ENCODE results near the gene PTPRE.

DNA sequence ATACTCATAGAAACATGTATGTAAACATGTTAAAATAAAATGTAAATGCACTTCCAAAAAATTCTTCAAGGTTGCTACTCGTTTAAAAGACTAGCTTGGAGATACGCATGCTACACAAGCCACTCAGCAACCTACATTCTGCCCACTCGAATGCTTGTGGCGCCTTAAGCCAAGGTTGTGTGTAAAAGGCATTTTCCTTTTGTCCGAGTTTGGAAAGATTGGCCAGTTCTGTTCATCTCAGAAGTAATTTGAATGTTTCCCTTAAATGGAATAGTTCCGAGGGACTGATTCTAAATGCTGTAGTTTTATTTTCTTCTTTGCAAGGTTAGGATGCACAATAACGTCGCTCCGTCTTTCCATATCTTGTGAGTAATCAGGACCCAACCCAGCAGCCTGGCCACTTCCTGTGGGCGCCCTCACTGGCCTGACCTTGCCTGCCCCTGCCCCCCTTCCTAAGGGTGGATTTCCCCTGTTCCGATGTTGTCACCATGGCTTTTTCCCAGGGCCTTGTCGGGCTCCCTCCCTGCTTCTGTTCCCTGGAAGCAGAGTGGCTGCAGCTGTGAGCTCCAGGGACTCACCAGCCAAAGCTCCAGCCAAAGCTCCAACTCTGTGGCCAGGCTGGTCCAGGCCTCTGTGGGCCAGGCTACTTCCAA is 70.6 kb downstream of the PTPRE start:
- TF ChIP-seq, protein P1, sequence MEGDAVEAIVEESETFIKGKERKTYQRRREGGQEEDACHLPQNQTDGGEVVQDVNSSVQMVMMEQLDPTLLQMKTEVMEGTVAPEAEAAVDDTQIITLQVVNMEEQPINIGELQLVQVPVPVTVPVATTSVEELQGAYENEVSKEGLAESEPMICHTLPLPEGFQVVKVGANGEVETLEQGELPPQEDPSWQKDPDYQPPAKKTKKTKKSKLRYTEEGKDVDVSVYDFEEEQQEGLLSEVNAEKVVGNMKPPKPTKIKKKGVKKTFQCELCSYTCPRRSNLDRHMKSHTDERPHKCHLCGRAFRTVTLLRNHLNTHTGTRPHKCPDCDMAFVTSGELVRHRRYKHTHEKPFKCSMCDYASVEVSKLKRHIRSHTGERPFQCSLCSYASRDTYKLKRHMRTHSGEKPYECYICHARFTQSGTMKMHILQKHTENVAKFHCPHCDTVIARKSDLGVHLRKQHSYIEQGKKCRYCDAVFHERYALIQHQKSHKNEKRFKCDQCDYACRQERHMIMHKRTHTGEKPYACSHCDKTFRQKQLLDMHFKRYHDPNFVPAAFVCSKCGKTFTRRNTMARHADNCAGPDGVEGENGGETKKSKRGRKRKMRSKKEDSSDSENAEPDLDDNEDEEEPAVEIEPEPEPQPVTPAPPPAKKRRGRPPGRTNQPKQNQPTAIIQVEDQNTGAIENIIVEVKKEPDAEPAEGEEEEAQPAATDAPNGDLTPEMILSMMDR (IDR thresholded peaks at IDR 0.05; ENCODE audit: low read depth, low read length, poor library complexity, severe bottlenecking) = no peak
- TF ChIP-seq EZH2phosphoT487 (IDR thresholded peaks at IDR 0.05; ENCODE audit: borderline replicate concordance, low read length) = no peak
